Thyroid gland (tissue), 4 donors: ENCODE results near the gene CCDC117.

Experiments
- CTCF ChIP-seq, 6 experiments: fragments of 200-600 bp in 3 of 6; fragments of 450-650 bp in 3 of 6; sonication (generic) in 3 of 6; IDR thresholded peaks; one replicate each; pipeline ENCODE4 v1.5.1; 2016 to 2019; ENCODE audit warnings: antibody characterized with exemption in 6 of 6, mild to moderate bottlenecking in 2 of 6, inconsistent platforms in 1 of 6, moderate library complexity in 1 of 6
- POLR2A ChIP-seq, 2 donors: fragments of 450-650 bp; IDR thresholded peaks; one replicate each; pipeline ENCODE4 v1.6.1; 2017; ENCODE audit warnings: antibody characterized with exemption in 2 of 2, mild to moderate bottlenecking in 2 of 2, moderate library complexity in 1 of 2

GRCh38 chr22:28801845-28802594 lies 29.5 kb downstream of the CCDC117 start:
- TF ChIP-seq CTCF (IDR thresholded peaks at IDR 0.05) (no peak), POLR2A (IDR thresholded peaks at IDR 0.05) (peak in 1 of 2 donors; percentile 44)
